ENCODE measurements around the gene TPPP.

TPPP gene

GRCh38 chr5:612498-613424, 80.4 kb downstream of the TPPP start (continued):
- TF ChIP-seq ZNF280D (tag by site-specific recombination; IDR thresholded peaks at IDR 0.05) (peak; percentile 88; the same call in 1 of the 2 replicates), ZNF112 (tag by site-specific recombination; IDR thresholded peaks at IDR 0.05) (no peak), WT1 (tag by site-specific recombination; IDR thresholded peaks at IDR 0.05) (no peak), HOXD13 (CRISPR knock-in tag; IDR thresholded peaks at IDR 0.05; ENCODE audit: borderline replicate concordance) (no peak), ZSCAN30 (tag by site-specific recombination; IDR thresholded peaks at IDR 0.05) (peak; percentile 60; the same call in 1 of the 2 replicates), ZNF639 (tag by site-specific recombination; IDR thresholded peaks at IDR 0.05) (no peak), REST (tag by site-specific recombination; IDR thresholded peaks at IDR 0.05) (0 out of 2 replicates have a peak, but pooled peaks have one; percentile 19), ZNF629 (tag by site-specific recombination; IDR thresholded peaks at IDR 0.05) (no peak), ZNF292 (tag by site-specific recombination; IDR thresholded peaks at IDR 0.05; ENCODE audit: borderline replicate concordance, low read depth) (no peak), KLF8 (tag by site-specific recombination; IDR thresholded peaks at IDR 0.05) (peak; percentile 67), ZNF518A (tag by site-specific recombination; conservative IDR thresholded peaks at IDR 0.05; ENCODE audit: low read depth) (no peak), ZNF133 (tag by site-specific recombination; IDR thresholded peaks at IDR 0.05) (no peak), BCL11B (tag by site-specific recombination; IDR thresholded peaks at IDR 0.05; ENCODE audit: low read depth) (peak; percentile 70; the same call in 1 of the 2 replicates), SCRT2 (tag by site-specific recombination; IDR thresholded peaks at IDR 0.05) (peak; percentile 87), ZIC2 (tag by site-specific recombination; IDR thresholded peaks at IDR 0.05) (peak; percentile 32; the same call in 1 of the 2 replicates), ZSCAN16 (tag by site-specific recombination; IDR thresholded peaks at IDR 0.05) (no peak), GLIS1 (tag by site-specific recombination; IDR thresholded peaks at IDR 0.05) (peak; percentile 77), GLIS2 (tag by site-specific recombination; IDR thresholded peaks at IDR 0.05) (peak; percentile 80), SCRT1 (tag by site-specific recombination; IDR thresholded peaks at IDR 0.05; ENCODE audit: borderline replicate concordance) (peak; percentile 84), ZBTB26 (tag by site-specific recombination; optimal IDR thresholded peaks at IDR 0.05) (peak; percentile 55), ZNF394 (tag by site-specific recombination; IDR thresholded peaks at IDR 0.05; ENCODE audit: borderline replicate concordance) (no peak), ZBTB20 (tag by site-specific recombination; IDR thresholded peaks at IDR 0.05) (no peak), ZBTB7A (tag by site-specific recombination; IDR thresholded peaks at IDR 0.05; ENCODE audit: low read depth) (0 out of 2 replicates have a peak, but pooled peaks have one; percentile 24), ZNF391 (tag by site-specific recombination; IDR thresholded peaks at IDR 0.05; ENCODE audit: borderline replicate concordance, low read depth) (peak; percentile 52; the same call in 1 of the 2 replicates)

Data from HEK293 (cell line).